Activated B cell treated with CpG ODN at 0.5 μM for 24 hours (primary cell): ENCODE measurements around the gene SLC6A4. TPM values are rescaled to one million over a fixed set of nuclear protein-coding genes. Genes with fewer than 3 reads are reported as not detected.

ENCODE experiments used
- ATAC-seq: fragments of 200-7000 bp; cut with Tn5 transposase; one replicate; pipeline ENCODE4 v1.10.0; 2021; ENCODE audit warnings: low read depth, mild to moderate bottlenecking, moderate library complexity
- CTCF ChIA-PET: fragments of 350-600 bp; sonication (Branson Sonifier 250); formaldehyde crosslinking; loops from one replicate; lab custom pipeline; 2021; ENCODE audit warnings: antibody characterized with exemption; lab: Charles Lee
- POLR2A ChIA-PET: fragments of 350-600 bp; sonication (Branson Sonifier 250); formaldehyde crosslinking; loops from one replicate; lab custom pipeline; 2021; ENCODE audit warnings: antibody characterized with exemption; lab: Charles Lee
- DNase-seq: peaks from one replicate; pipeline ENCODE4 v3.0.0; 2022
- H3K27ac Mint-ChIP-seq: one replicate; pipeline ENCODE4 v1.8.0; 2020; ENCODE audit warnings: mixed read lengths
- H3K27me3 Mint-ChIP-seq: one replicate; pipeline ENCODE4 v1.8.0; 2021; ENCODE audit warnings: mixed read lengths
- H3K36me3 Mint-ChIP-seq: one replicate; pipeline ENCODE4 v1.8.0; 2021; ENCODE audit warnings: low read depth, mixed read lengths
- H3K4me1 Mint-ChIP-seq: one replicate; pipeline ENCODE4 v1.8.0; 2021; ENCODE audit warnings: mixed read lengths
- H3K4me3 Mint-ChIP-seq: one replicate; pipeline ENCODE4 v1.8.0; 2020; ENCODE audit warnings: mild to moderate bottlenecking, mixed read lengths
- H3K9me3 Mint-ChIP-seq: one replicate; pipeline ENCODE4 v1.8.0; 2020; ENCODE audit warnings: mixed read lengths
- intact Hi-C: fragments of 100-400 bp; cut with micrococcal nuclease; formaldehyde crosslinking; loops from one replicate; pipeline ENCODE4 v1.15.1; 2024
- total RNA-seq: library from RNA; stranded (reverse); gene quantifications from 2 replicates; pipeline ENCODE4 v1.2.3, GENCODE V29; 2022
- TF ChIP-seq, protein P1 (sequence below): fragments of 200-600 bp; IDR thresholded peaks from one replicate; pipeline ENCODE4 v1.8.0; 2022; ENCODE audit warnings: antibody characterized with exemption, mild to moderate bottlenecking

SLC6A4 gene
- total RNA-seq, 1 donor from 2014 or later, result not detected

DNA sequence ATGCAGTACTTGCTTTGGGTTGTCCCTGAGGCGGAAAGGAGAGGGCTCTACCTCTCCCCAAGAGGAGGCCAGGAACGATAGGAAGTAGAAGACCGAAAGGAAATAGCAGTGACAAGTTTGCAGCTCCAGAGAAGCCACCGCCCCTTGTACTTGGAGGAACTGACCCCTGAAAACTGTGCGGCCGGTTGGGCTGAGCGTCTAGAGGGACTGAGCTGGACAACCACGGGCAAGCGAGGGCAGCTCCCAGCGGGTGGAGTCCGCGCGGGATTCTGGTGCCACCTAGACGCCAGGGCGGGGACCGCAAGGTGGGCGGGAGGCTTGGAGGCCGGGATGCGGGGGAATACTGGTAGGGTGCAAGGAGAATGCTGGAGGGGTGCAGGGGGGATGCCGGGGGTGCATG lies 1.3 kb upstream of the SLC6A4 start:
- DNase-seq (no peak), ATAC-seq (no peak)
- CTCF ChIA-PET, result interaction anchor here (1.0 to 1.1 kb wide), 3 partner anchors 110 to 132 kb away, joined by 3 to 9 read pairs (median 3); no protein-coding TSS in a partner anchor
- Mint-ChIP-seq H3K27me3 (peaks cover 60% of the 10 kb centered on the region), H3K27ac (no peak overlapping the region), H3K4me1 (peaks cover 21% of the 10 kb centered on the region), H3K9me3 (no peaks in the 10 kb centered on the region), H3K36me3 (no peaks in the 10 kb centered on the region), H3K4me3 (peak overlapping the region; percentile 29)
- intact Hi-C loops, result loop anchor here (10.0 kb wide), 1 partner anchor 132 kb away; no protein-coding TSS in a partner anchor
- POLR2A ChIA-PET, result no interaction called here
- TF ChIP-seq, protein P1, sequence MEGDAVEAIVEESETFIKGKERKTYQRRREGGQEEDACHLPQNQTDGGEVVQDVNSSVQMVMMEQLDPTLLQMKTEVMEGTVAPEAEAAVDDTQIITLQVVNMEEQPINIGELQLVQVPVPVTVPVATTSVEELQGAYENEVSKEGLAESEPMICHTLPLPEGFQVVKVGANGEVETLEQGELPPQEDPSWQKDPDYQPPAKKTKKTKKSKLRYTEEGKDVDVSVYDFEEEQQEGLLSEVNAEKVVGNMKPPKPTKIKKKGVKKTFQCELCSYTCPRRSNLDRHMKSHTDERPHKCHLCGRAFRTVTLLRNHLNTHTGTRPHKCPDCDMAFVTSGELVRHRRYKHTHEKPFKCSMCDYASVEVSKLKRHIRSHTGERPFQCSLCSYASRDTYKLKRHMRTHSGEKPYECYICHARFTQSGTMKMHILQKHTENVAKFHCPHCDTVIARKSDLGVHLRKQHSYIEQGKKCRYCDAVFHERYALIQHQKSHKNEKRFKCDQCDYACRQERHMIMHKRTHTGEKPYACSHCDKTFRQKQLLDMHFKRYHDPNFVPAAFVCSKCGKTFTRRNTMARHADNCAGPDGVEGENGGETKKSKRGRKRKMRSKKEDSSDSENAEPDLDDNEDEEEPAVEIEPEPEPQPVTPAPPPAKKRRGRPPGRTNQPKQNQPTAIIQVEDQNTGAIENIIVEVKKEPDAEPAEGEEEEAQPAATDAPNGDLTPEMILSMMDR, result no peak

GRCh38 chr17:30236297-30236624 lies 764 bp upstream of the SLC6A4 start:
- ATAC-seq, result no peak
- intact Hi-C loops, result loop anchor here (10.0 kb wide), 1 partner anchor 131 kb away; no protein-coding TSS in a partner anchor

GRCh38 chr17:30234964-30235363 lies 533 bp downstream of the SLC6A4 start:
- ATAC-seq (peak; percentile 18), DNase-seq (no peak)
- intact Hi-C loops, result loop anchor here (10.0 kb wide), 1 partner anchor 130 kb away; no protein-coding TSS in a partner anchor
- no peaks in the 10 kb centered on the region for H3K36me3 Mint-ChIP-seq
- H3K27ac Mint-ChIP-seq, result no peak overlapping the region
- ChIA-PET CTCF (interaction anchor here (0.9 kb wide), 1 partner anchor 130 kb away, joined by 4 read pairs; no protein-coding TSS in a partner anchor), POLR2A (no interaction called here)
- peaks cover 55% of the 10 kb centered on the region for H3K27me3 Mint-ChIP-seq
- peaks cover 24% of the 10 kb centered on the region for H3K4me1 Mint-ChIP-seq
- H3K9me3 Mint-ChIP-seq, result no peaks in the 10 kb centered on the region
- H3K4me3 Mint-ChIP-seq, result peak overlapping the region; percentile 66
- TF ChIP-seq, protein P1, result no peak

More at GRCh38 chr17:30236297-30236624, 764 bp upstream of the SLC6A4 start:
- Mint-ChIP-seq H3K4me3 (peak overlapping the region; percentile 69), H3K4me1 (peaks cover 21% of the 10 kb centered on the region), H3K27ac (no peak overlapping the region), H3K27me3 (peaks cover 62% of the 10 kb centered on the region), H3K36me3 (no peaks in the 10 kb centered on the region), H3K9me3 (no peaks in the 10 kb centered on the region)
- ChIA-PET POLR2A (no interaction called here), CTCF (interaction anchor here (1.0 to 1.1 kb wide), 3 partner anchors 110 to 131 kb away, joined by 3 to 9 read pairs (median 3); no protein-coding TSS in a partner anchor)
- no peak for DNase-seq
- TF ChIP-seq, protein P1, result no peak

DNA sequence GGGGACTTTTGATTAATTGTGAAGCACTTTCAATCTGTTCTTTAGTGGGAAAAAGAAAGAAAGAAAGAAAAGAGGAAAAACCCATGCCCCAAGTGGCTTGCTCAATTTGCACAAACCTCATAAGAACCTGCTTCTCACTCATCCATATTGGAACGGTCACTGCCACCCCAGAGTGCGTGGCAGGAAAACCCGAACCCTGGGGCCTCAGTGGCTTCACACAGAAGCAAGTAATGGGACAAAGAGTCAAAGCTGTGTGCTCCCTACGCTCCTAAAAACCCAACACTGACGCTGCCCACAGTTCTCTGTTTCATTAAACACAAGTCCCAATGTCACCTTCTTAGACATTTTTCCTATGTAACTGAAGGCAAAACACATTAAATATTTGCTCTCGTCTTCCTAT lies 1.2 kb downstream of the SLC6A4 start:
- TF ChIP-seq, protein P1, result no peak

DNA sequence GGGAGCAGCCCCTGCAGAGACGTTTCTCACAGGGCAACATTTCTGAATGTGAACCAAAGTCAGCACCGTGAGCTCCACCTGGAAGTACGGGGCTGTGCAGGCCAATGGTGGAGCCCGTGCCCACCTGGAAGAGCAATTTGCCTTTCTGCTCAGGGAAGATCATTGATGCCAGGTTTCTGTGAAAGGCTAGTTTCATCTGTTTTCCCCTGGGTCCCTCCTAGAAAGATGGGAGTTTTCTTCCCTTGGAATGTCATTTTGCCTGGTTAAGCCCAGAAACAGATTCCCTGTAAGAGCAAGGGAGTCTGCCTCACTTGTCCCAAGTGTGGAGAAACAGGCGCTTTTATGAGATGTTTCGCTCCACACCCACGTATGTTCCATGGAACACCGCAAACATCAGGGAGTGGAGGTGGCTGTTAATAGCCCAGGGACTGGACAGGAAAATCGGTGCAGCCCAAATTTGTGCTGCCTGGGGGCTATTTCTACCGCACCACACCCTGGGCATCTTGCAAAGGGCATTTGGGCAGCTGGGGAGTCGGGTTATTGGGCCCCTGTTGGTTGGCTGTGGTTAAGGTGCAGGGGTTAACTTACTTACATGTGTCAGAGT lies 2.6 kb downstream of the SLC6A4 start:
- Mint-ChIP-seq H3K36me3 (no peaks in the 10 kb centered on the region), H3K4me1 (peaks cover 24% of the 10 kb centered on the region), H3K27ac (no peak overlapping the region), H3K4me3 (no peak overlapping the region), H3K9me3 (no peaks in the 10 kb centered on the region), H3K27me3 (peaks cover 46% of the 10 kb centered on the region)
- intact Hi-C loops, result loop anchor here (10.0 kb wide), 1 partner anchor 128 kb away; no protein-coding TSS in a partner anchor
- ATAC-seq (no peak), DNase-seq (no peak)
- POLR2A ChIA-PET, result no interaction called here
- TF ChIP-seq, protein P1, result no peak
- CTCF ChIA-PET, result no interaction called here

More for the DNA sequence above, 1.2 kb downstream of the SLC6A4 start:
- Mint-ChIP-seq H3K27me3 (peaks cover 54% of the 10 kb centered on the region), H3K4me1 (peaks cover 24% of the 10 kb centered on the region), H3K27ac (no peak overlapping the region), H3K36me3 (no peaks in the 10 kb centered on the region), H3K4me3 (no peak overlapping the region), H3K9me3 (no peaks in the 10 kb centered on the region)
- POLR2A ChIA-PET, result no interaction called here
- intact Hi-C loops, result loop anchor here (10.0 kb wide), 1 partner anchor 129 kb away; no protein-coding TSS in a partner anchor
- DNase-seq (no peak), ATAC-seq (no peak)
- CTCF ChIA-PET, result no interaction called here
